GM21576 (cell line): ENCODE measurements around the gene DPH6.

Experiments
- ATAC-seq: cut with Tn5 transposase; IDR thresholded peaks from one replicate; pipeline ENCODE4 v1.9.1; 2021; ENCODE audit warnings: mild to moderate bottlenecking, moderate library complexity; ENCODE audit not compliant: unreplicated experiment

Gene DPH6

GRCh38 chr15:35487417-35487816, 58.5 kb downstream of the DPH6 start:
- no peak for ATAC-seq

- ATAC-seq = no peak
Measured at GRCh38 chr15:35486296-35486695, 59.7 kb downstream of the DPH6 start.

GRCh38 chr15:35485411-35485810, 60.6 kb downstream of the DPH6 start:
- no peak for ATAC-seq

GRCh38 chr15:35484231-35484945, 61.6 kb downstream of the DPH6 start:
- ATAC-seq = no peak

GRCh38 chr15:35481992-35482391, 64.0 kb downstream of the DPH6 start:
- no peak for ATAC-seq

- ATAC-seq = no peak
Measured at GRCh38 chr15:35481064-35481463, 64.9 kb downstream of the DPH6 start.

- ATAC-seq = no peak
Measured at GRCh38 chr15:35479423-35479822, 66.5 kb downstream of the DPH6 start.

- no peak for ATAC-seq
Measured at GRCh38 chr15:35477312-35478262, 68.4 kb downstream of the DPH6 start.

GRCh38 chr15:35471024-35471423, 74.9 kb downstream of the DPH6 start:
- no peak for ATAC-seq

- no peak for ATAC-seq
Measured at GRCh38 chr15:35470441-35470840, 75.5 kb downstream of the DPH6 start.

GRCh38 chr15:35466476-35466875, 79.5 kb downstream of the DPH6 start:
- no peak for ATAC-seq

GRCh38 chr15:35465783-35466182, 80.2 kb downstream of the DPH6 start:
- no peak for ATAC-seq

- no peak for ATAC-seq
Measured at GRCh38 chr15:35460616-35461015, 85.3 kb downstream of the DPH6 start.

- no peak for ATAC-seq
Measured at GRCh38 chr15:35458176-35458856, 87.6 kb downstream of the DPH6 start.

GRCh38 chr15:35455201-35455600, 90.8 kb downstream of the DPH6 start:
- no peak for ATAC-seq

- no peak for ATAC-seq
Measured at GRCh38 chr15:35450492-35450891, 95.5 kb downstream of the DPH6 start.

- ATAC-seq = no peak
Measured at GRCh38 chr15:35448294-35448693, 97.7 kb downstream of the DPH6 start.

- ATAC-seq = no peak
Measured at GRCh38 chr15:35445891-35446290, 100.1 kb downstream of the DPH6 start.

GRCh38 chr15:35444557-35445204, 101.3 kb downstream of the DPH6 start:
- no peak for ATAC-seq

GRCh38 chr15:35443376-35443775, 102.6 kb downstream of the DPH6 start:
- ATAC-seq = no peak

GRCh38 chr15:35442742-35443141, 103.2 kb downstream of the DPH6 start:
- no peak for ATAC-seq
